PFSK-1 (cell line): Measurements from ENCODE around the gene LEAP2. TPM values are rescaled to one million over a fixed set of nuclear protein-coding genes. Genes with fewer than 3 reads are reported as not detected.

Experiments
- FOXP2 ChIP-seq: optimal IDR thresholded peaks from 2 replicates; pipeline ENCODE3; 2011; ENCODE audit warnings: borderline replicate concordance, control low read depth, inconsistent platforms; ENCODE audit not compliant: insufficient read depth; ENCODE audit errors: extremely low read length, extremely low read depth
- POLR2AphosphoS5 ChIP-seq: IDR thresholded peaks from 2 replicates; pipeline ENCODE4 v1.6.1; 2012; ENCODE audit warnings: low read depth, mild to moderate bottlenecking, control low read depth, low read length, moderate library complexity
- SIN3A ChIP-seq: IDR thresholded peaks from 2 replicates; pipeline ENCODE4 v1.6.1; 2012; ENCODE audit warnings: mild to moderate bottlenecking, low read length, moderate library complexity, borderline replicate concordance; ENCODE audit not compliant: insufficient read depth
- TAF1 ChIP-seq: IDR thresholded peaks from 2 replicates; pipeline ENCODE4 v1.6.1; 2012; ENCODE audit warnings: low read length, control low read depth, borderline replicate concordance; ENCODE audit not compliant: insufficient read depth
- polyA plus RNA-seq: library from polyadenylated mRNA; unstranded; fragments of >200 nt; gene quantifications from one replicate; pipeline ENCODE4 v1.2.1, GENCODE V29; 2012; ENCODE audit warnings: low read depth, missing spikeins; ENCODE audit not compliant: insufficient read length
- TF ChIP-seq, protein P1 (sequence below), 2 experiments: IDR thresholded peaks; 2 replicates each; pipeline versions ENCODE4 v1.6.1 to v1.8.0; 2011 to 2012; ENCODE audit warnings: low read depth in 2 of 2, low read length in 2 of 2, control low read depth in 1 of 2, inconsistent platforms in 1 of 2, mild to moderate bottlenecking in 1 of 2, moderate library complexity in 1 of 2; ENCODE audit not compliant: insufficient read depth in 1 of 2

Gene LEAP2, protein sequence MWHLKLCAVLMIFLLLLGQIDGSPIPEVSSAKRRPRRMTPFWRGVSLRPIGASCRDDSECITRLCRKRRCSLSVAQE
- 0.65 TPM for polyA plus RNA-seq

DNA sequence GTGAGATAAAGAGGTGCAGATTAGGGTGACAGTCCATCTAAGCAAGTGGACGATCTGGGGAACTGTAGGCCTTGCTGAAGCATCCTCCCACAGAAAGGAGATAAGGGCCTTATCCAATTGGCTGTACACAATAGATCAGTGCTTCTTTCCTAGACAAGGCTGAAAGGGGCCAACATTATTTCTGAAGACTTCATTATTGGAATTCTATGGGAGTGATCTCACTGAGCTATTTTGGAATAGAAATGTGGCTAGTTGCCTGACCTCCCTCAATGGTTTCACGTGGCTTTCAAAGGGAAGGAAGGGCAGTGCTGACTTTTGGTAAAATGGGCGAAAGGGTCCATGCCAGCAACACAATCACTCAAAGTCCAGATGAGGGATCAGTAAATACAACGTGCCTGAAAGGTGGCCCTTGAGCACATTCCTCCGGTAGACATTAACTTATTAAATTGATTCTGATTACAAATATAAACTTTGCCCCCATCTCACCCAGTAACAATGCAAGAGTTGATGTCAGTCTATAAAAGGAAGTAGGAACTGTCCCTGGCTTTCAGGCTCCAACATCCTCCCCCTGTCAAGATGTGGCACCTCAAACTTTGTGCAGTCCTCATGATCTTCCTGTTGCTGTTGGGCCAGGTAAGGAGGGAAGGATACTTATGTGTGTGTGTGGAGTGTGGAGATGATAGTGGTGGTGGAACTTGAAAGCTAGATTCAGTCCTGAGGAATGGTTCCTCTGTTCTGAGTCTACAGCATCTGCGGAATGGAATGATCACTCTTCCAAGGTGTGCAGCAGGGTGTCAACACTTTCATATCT, at the start of gene LEAP2:
LEAP2 (plus strand) TSS at position 550 of the 811 bp plus-strand sequence; CDS start at position 577, 27 bp downstream.
- no peak for TF ChIP-seq SIN3A
- TF ChIP-seq TAF1 = no peak
- no peak for TF ChIP-seq FOXP2
- TF ChIP-seq, protein P1, sequence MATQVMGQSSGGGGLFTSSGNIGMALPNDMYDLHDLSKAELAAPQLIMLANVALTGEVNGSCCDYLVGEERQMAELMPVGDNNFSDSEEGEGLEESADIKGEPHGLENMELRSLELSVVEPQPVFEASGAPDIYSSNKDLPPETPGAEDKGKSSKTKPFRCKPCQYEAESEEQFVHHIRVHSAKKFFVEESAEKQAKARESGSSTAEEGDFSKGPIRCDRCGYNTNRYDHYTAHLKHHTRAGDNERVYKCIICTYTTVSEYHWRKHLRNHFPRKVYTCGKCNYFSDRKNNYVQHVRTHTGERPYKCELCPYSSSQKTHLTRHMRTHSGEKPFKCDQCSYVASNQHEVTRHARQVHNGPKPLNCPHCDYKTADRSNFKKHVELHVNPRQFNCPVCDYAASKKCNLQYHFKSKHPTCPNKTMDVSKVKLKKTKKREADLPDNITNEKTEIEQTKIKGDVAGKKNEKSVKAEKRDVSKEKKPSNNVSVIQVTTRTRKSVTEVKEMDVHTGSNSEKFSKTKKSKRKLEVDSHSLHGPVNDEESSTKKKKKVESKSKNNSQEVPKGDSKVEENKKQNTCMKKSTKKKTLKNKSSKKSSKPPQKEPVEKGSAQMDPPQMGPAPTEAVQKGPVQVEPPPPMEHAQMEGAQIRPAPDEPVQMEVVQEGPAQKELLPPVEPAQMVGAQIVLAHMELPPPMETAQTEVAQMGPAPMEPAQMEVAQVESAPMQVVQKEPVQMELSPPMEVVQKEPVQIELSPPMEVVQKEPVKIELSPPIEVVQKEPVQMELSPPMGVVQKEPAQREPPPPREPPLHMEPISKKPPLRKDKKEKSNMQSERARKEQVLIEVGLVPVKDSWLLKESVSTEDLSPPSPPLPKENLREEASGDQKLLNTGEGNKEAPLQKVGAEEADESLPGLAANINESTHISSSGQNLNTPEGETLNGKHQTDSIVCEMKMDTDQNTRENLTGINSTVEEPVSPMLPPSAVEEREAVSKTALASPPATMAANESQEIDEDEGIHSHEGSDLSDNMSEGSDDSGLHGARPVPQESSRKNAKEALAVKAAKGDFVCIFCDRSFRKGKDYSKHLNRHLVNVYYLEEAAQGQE (IDR thresholded peaks at IDR 0.05; ENCODE audit: insufficient read depth in 1 of 2, low read depth in 2 of 2, low read length in 2 of 2) = no peak
- no peak for TF ChIP-seq POLR2AphosphoS5

DNA sequence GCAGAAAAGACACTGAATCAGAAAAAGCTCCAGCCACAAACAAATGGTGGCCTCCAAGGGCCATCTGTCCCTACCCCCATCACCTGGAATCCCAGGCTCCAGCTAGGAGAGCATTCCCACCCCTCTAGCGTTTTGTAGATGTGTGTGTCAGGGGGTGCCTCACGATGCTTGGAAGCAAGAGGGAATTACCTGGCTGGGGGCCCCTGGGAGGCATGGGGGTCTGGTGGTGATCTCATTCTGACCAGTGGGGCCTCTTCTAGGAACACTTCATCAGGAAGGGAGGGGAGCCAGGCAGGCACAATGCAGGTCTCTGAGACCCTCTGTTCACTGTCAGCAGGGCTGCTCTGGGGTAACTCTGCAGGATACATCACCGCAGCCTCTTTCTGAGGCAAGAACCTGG, 49.0 kb upstream of the LEAP2 start:
- TF ChIP-seq, protein P1 (IDR thresholded peaks at IDR 0.05; ENCODE audit: insufficient read depth in 1 of 2, low read depth in 2 of 2, low read length in 2 of 2) = no peak
- no peak for TF ChIP-seq POLR2AphosphoS5
- TF ChIP-seq SIN3A = no peak
- TF ChIP-seq FOXP2 = no peak
- TF ChIP-seq TAF1 = no peak

DNA sequence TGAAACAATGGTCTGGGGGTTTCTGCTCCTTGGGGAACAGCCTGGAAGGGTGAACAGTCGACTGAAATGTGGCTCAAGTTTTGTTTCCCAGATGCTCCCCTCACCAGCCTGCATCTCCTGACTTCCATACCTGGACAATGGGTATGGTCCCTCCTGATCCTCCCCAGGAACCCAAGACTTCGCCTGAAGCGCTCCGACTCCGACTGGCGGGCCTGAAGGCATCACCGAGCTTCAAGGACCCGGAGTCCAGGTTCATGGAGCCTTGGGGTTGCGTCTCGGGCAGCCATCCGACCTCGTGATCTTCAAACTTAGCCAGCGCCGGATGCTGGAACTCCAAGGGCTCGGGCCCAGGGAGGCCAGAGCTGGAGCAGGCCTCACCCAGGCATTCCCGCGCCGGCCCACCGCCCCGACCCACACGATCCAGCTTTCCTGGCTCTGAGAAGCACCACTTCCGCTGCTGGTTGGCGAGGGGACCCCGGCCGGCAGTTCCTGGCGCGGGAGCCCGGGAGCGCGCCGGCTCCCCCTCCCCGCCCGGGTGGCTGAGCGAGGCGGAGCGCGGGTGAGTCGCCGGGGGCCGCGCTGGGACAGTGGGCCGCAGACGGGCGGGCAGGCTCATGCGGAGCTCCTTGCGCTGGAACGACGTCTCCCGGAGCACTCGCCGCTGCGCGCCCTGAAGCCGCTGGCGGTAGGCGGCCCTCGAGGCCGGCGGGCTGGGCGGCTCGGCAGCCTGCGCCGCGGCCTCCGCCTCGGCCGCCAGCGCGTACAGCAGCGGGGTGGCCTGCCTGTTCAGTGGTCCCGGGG, 48.2 kb upstream of the LEAP2 start:
- TF ChIP-seq, protein P1 (IDR thresholded peaks at IDR 0.05; ENCODE audit: insufficient read depth in 1 of 2, low read depth in 2 of 2, low read length in 2 of 2) = no peak
- no peak for TF ChIP-seq POLR2AphosphoS5
- TF ChIP-seq TAF1 = no peak
- TF ChIP-seq SIN3A = no peak
- TF ChIP-seq FOXP2 = no peak

DNA sequence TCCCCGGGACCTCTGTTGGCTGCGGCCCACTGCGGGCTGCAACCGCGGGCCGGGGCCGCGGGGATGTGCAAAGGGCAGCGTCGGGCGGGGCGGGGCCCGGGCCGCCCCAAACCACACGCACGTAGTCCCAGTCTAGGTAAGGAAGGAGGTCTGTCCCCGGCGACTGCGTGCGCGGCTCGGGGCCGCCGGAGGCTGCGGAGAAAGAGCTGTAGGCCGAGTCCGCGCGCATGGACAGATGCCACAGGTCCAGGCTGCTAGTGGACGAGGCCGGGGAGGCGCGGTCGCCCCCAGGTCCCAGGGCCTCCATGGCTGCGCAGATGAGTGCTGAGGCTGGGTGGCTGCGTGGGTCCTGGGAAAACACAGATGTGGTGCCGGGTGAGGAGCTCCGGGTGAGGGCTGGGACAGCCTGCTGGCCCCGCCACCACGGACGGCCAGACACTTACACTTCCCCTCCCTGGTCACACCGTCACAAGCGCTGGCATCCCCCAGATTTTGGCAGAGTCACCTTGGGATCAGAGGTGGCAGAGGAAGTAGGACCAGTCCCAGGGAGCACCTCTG, 47.6 kb upstream of the LEAP2 start:
- TF ChIP-seq POLR2AphosphoS5 (no peak), TAF1 (no peak), FOXP2 (no peak), SIN3A (no peak)
- TF ChIP-seq, protein P1 (IDR thresholded peaks at IDR 0.05; ENCODE audit: insufficient read depth in 1 of 2, low read depth in 2 of 2, low read length in 2 of 2) = no peak
